SH-SY5Y (cell line): ENCODE measurements around the gene SIK3.

ENCODE experiments used
- GATA2 ChIP-seq: IDR thresholded peaks from 2 replicates; pipeline ENCODE4 v1.6.1; 2011; ENCODE audit warnings: mild to moderate bottlenecking, low read depth, low read length
- GATA3 ChIP-seq: IDR thresholded peaks from 2 replicates; pipeline ENCODE4 v1.6.1; 2011; ENCODE audit warnings: low read depth, mild to moderate bottlenecking, low read length, moderate library complexity

DNA sequence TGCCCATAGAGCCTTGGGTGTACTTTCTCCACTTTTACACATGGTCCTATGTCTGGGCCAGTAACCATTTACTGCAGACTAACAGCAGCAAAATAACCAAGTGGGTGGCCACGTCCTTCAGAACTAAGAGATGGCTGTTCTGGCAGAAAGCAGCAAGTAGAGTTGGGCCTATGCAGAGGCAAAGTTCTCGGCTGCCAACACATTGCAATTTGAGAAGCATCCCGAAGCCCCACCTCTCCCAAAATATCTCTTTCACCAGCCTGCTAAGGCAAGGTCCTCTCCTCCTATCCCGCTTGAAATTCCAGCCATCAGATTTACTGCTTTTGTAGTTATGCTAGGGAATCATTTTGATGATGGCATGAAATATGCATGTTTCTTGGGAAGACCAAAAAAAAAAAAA, 142.3 kb downstream of the SIK3 start:
- TF ChIP-seq GATA2, result no peak
- TF ChIP-seq GATA3, result no peak
